ENCODE measurements around the gene SPATA32. TPM values are rescaled to one million over a fixed set of nuclear protein-coding genes. Genes with fewer than 3 reads are reported as not detected.

SPATA32 gene
- total RNA-seq, 1 donor: not detected

- H3K4me3 ChIP-seq (ENCODE audit: low read depth, low read length): no peak overlapping the region
- DNase-seq (ENCODE audit: low read depth): no peak
Observed at GRCh38 chr17:45300060-45300751, 38.3 kb upstream of the SPATA32 start.

GRCh38 chr17:45299361-45299760 lies 37.5 kb upstream of the SPATA32 start:
- H3K4me3 ChIP-seq (ENCODE audit: low read depth, low read length): no peak overlapping the region
- TF ChIP-seq CTCF (IDR thresholded peaks at IDR 0.05; ENCODE audit: insufficient read depth, low read depth, low read length): no peak
- no peak for DNase-seq (ENCODE audit: low read depth)

More at GRCh38 chr17:45300060-45300751, 38.3 kb upstream of the SPATA32 start:
- TF ChIP-seq CTCF (IDR thresholded peaks at IDR 0.05; ENCODE audit: insufficient read depth, low read depth, low read length): no peak

- TF ChIP-seq CTCF (IDR thresholded peaks at IDR 0.05; ENCODE audit: insufficient read depth, low read depth, low read length): no peak
- DNase-seq (ENCODE audit: low read depth): no peak
- H3K4me3 ChIP-seq (ENCODE audit: low read depth, low read length): no peak overlapping the region
Observed at GRCh38 chr17:45298546-45299285, 36.8 kb upstream of the SPATA32 start.

GRCh38 chr17:45296833-45297124 lies 34.9 kb upstream of the SPATA32 start:
- TF ChIP-seq CTCF (IDR thresholded peaks at IDR 0.05; ENCODE audit: insufficient read depth, low read depth, low read length): no peak
- H3K4me3 ChIP-seq (ENCODE audit: low read depth, low read length): no peak overlapping the region

GRCh38 chr17:45296003-45296832 lies 34.3 kb upstream of the SPATA32 start:
- H3K4me3 ChIP-seq (ENCODE audit: low read depth, low read length): no peak overlapping the region
- no peak for TF ChIP-seq CTCF (IDR thresholded peaks at IDR 0.05; ENCODE audit: insufficient read depth, low read depth, low read length)
- no peak for DNase-seq (ENCODE audit: low read depth)

More at GRCh38 chr17:45296833-45297124, 34.9 kb upstream of the SPATA32 start:
- no peak for DNase-seq (ENCODE audit: low read depth)

GRCh38 chr17:45294506-45294905 lies 32.6 kb upstream of the SPATA32 start:
- peak; percentile 92 for DNase-seq (ENCODE audit: low read depth)
- H3K4me3 ChIP-seq (ENCODE audit: low read depth, low read length): no peak overlapping the region
- TF ChIP-seq CTCF (IDR thresholded peaks at IDR 0.05; ENCODE audit: insufficient read depth, low read depth, low read length): no peak
